Measurements from ENCODE around the gene AMPD1. TPM values are rescaled to one million over a fixed set of nuclear protein-coding genes. Genes with fewer than 3 reads are reported as not detected.

The AMPD1 gene
- total RNA-seq, 1 donor from 2014 or later = not detected

- peaks cover 37% of the 10 kb centered on the region for H3K36me3 Mint-ChIP-seq
- Histone ChIP-seq H3K27ac (no peak overlapping the region), H3K79me2 (ENCODE audit: low read depth) (peaks cover 25% of the 10 kb centered on the region), H3K36me3 (peaks cover 45% of the 10 kb centered on the region), H3K4me2 (no peak overlapping the region), H3K4me3 (no peak overlapping the region), H2AFZ (replicated peaks) (no peak overlapping the region), H4K20me1 (ENCODE audit: low read depth) (peaks cover 5% of the 10 kb centered on the region), H3K27me3 (no peaks in the 10 kb centered on the region), H3F3A (ENCODE audit: low read depth) (peaks cover 32% of the 10 kb centered on the region), H3K9ac (no peak overlapping the region), H3K9me3 (ENCODE audit: low read depth) (no peaks in the 10 kb centered on the region), H3K4me1 (no peaks in the 10 kb centered on the region)
- no peaks in the 10 kb centered on the region for H3K4me1 Mint-ChIP-seq
- H3K9me3 Mint-ChIP-seq = no peaks in the 10 kb centered on the region
- no peak for TF ChIP-seq EZH2 (IDR thresholded peaks at IDR 0.05)
- TF ChIP-seq CTCF (IDR thresholded peaks at IDR 0.05) = no peak
- no peak for TF ChIP-seq EZH2phosphoT487 (IDR thresholded peaks at IDR 0.05)
- no peaks in the 10 kb centered on the region for H3K27me3 Mint-ChIP-seq (ENCODE audit: insufficient read depth, low read depth)
- no peak overlapping the region for H3K27ac Mint-ChIP-seq
- no peak overlapping the region for H3K4me3 Mint-ChIP-seq
- no peak for DNase-seq (ENCODE audit: low spot score)
Observed at GRCh38 chr1:114723457-114723856, 28.1 kb upstream of the AMPD1 start.

- DNase-seq (ENCODE audit: low spot score) = no peak
- no peak for TF ChIP-seq EZH2 (IDR thresholded peaks at IDR 0.05)
- no peak for TF ChIP-seq EZH2phosphoT487 (IDR thresholded peaks at IDR 0.05)
- no peak for TF ChIP-seq CTCF (IDR thresholded peaks at IDR 0.05)
- Histone ChIP-seq H3F3A (ENCODE audit: low read depth) (peaks cover 56% of the 10 kb centered on the region), H3K27me3 (no peaks in the 10 kb centered on the region), H3K4me1 (peaks cover 11% of the 10 kb centered on the region), H3K27ac (no peak overlapping the region), H3K4me3 (no peak overlapping the region), H4K20me1 (ENCODE audit: low read depth) (no peaks in the 10 kb centered on the region), H3K9me3 (ENCODE audit: low read depth) (no peaks in the 10 kb centered on the region), H3K36me3 (peaks cover 30% of the 10 kb centered on the region), H3K79me2 (ENCODE audit: low read depth) (peaks cover 14% of the 10 kb centered on the region), H3K4me2 (no peak overlapping the region), H2AFZ (replicated peaks) (no peak overlapping the region), H3K9ac (no peak overlapping the region)
- Mint-ChIP-seq H3K36me3 (peaks cover 33% of the 10 kb centered on the region), H3K27me3 (ENCODE audit: insufficient read depth, low read depth) (peaks cover 2% of the 10 kb centered on the region), H3K9me3 (no peaks in the 10 kb centered on the region), H3K4me3 (no peak overlapping the region), H3K4me1 (peaks cover 11% of the 10 kb centered on the region), H3K27ac (no peak overlapping the region)
Observed at GRCh38 chr1:114720492-114720891, 25.1 kb upstream of the AMPD1 start.

- no peak overlapping the region for H3K27ac Mint-ChIP-seq
- no peaks in the 10 kb centered on the region for H3K9me3 Mint-ChIP-seq
- no peak overlapping the region for H3K4me3 Mint-ChIP-seq
Observed at GRCh38 chr1:114719424-114719787, 24.1 kb upstream of the AMPD1 start.

More at GRCh38 chr1:114719424-114719787, 24.1 kb upstream of the AMPD1 start:
- peaks cover 15% of the 10 kb centered on the region for H3K4me1 ChIP-seq
- no peak overlapping the region for H3K27ac ChIP-seq
- Mint-ChIP-seq H3K36me3 (peaks cover 29% of the 10 kb centered on the region), H3K27me3 (ENCODE audit: insufficient read depth, low read depth) (peaks cover 2% of the 10 kb centered on the region), H3K4me1 (peaks cover 11% of the 10 kb centered on the region)
- H3K9me3 ChIP-seq (ENCODE audit: low read depth) = no peaks in the 10 kb centered on the region
- H4K20me1 ChIP-seq (ENCODE audit: low read depth) = no peaks in the 10 kb centered on the region
- no peak overlapping the region for H2AFZ ChIP-seq (replicated peaks)
- H3K4me2 ChIP-seq = no peak overlapping the region
- peaks cover 56% of the 10 kb centered on the region for H3F3A ChIP-seq (ENCODE audit: low read depth)
- peaks cover 25% of the 10 kb centered on the region for H3K36me3 ChIP-seq
- no peaks in the 10 kb centered on the region for H3K27me3 ChIP-seq
- H3K79me2 ChIP-seq (ENCODE audit: low read depth) = peaks cover 25% of the 10 kb centered on the region
- no peak overlapping the region for H3K4me3 ChIP-seq
- TF ChIP-seq CTCF (IDR thresholded peaks at IDR 0.05) = no peak
- no peak for TF ChIP-seq EZH2 (IDR thresholded peaks at IDR 0.05)
- no peak for TF ChIP-seq EZH2phosphoT487 (IDR thresholded peaks at IDR 0.05)
- H3K9ac ChIP-seq = no peak overlapping the region
- no peak for DNase-seq (ENCODE audit: low spot score)
